HG03342 (cell line): ENCODE measurements around the gene MICAL3.
"Not testable (repeated sequence)": the region's sequence is repeated elsewhere in the genome, so short reads cannot be mapped to it uniquely, and the experiment has no call there.

ENCODE experiments used
- ATAC-seq: cut with Tn5 transposase; IDR thresholded peaks from one replicate; pipeline ENCODE4 v1.9.1; 2021; ENCODE audit warnings: mild to moderate bottlenecking, moderate library complexity; ENCODE audit not compliant: unreplicated experiment

MICAL3 gene

DNA sequence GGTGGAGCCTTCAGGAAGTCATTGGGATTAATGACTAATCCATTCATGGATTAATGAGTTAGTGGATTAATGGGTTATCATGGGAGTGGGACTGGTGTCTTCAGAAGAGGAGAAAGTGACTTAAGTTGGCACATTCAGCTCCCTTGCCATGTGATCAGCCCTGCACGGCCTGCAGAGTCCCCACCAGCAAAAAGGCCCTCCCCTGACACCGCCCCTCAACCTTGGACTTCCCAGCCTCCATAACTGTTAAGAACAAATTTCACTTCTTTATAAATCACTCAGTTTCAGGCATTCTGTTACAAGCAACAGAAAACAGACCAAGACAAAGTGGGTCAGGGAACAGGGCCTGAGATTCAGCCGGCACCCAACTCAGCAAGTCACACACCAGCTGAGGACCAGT is 85.3 kb downstream of the MICAL3 start:
- ATAC-seq: no peak

DNA sequence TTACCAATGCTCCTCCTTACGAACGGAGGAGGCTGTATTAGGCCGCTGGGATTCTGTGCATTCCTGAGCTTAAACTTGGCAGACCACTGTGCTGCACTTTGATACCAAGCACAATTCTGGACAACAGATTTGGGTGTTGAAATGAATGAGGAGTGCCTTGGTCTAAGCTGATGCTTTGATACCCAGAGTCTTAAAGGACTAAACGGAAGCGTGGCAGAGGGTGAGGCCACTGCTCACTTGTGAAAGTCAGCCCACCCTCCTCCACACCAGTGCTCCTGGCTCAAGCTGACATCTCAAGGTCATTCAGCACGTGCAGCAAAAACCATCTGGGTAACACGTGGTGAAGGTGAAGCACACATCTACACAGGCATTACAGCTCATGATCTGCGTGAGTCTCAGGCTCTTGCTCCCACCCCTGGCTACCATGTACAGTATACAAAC is 85.9 kb downstream of the MICAL3 start:
- ATAC-seq: no peak

DNA sequence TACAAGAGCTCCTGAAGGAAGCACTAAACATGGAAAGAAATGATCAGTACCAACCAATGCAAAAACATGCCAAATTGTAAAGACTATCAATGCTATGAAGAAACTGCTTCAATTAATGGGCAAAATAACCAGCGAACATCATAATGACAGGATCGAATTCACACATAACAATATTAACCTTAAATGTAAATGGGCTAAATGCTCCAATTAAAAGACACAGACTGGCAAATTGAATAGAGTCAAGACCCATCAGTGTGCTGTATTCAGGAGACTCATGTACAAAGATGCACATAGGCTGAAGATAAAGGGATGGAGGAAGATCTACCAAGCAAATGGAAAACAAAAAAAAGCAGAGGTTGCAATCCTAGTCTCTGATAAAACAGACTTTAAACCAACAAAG is 91.9 kb downstream of the MICAL3 start:
- ATAC-seq: not testable (repeated sequence)

DNA sequence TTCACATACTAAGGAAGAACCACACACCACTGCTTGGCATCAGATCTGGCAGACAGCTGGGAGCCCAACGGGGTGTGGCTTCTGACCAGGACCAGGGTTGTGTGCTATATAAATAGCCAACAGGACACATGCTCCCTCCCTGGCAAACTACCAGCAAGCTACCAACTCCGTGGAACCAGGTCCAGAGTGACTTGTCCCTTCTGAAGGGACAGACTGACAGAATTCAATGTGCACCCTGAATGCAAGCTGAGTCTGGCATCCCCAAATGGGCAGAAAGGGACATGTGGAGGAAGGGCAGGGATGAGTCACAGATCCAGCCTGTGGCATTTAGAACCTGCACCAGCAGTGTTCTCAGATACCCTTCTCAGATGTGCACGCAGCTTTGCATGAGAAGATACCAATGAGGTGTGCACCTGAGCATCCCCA is 92.9 kb downstream of the MICAL3 start:
- no peak for ATAC-seq

DNA sequence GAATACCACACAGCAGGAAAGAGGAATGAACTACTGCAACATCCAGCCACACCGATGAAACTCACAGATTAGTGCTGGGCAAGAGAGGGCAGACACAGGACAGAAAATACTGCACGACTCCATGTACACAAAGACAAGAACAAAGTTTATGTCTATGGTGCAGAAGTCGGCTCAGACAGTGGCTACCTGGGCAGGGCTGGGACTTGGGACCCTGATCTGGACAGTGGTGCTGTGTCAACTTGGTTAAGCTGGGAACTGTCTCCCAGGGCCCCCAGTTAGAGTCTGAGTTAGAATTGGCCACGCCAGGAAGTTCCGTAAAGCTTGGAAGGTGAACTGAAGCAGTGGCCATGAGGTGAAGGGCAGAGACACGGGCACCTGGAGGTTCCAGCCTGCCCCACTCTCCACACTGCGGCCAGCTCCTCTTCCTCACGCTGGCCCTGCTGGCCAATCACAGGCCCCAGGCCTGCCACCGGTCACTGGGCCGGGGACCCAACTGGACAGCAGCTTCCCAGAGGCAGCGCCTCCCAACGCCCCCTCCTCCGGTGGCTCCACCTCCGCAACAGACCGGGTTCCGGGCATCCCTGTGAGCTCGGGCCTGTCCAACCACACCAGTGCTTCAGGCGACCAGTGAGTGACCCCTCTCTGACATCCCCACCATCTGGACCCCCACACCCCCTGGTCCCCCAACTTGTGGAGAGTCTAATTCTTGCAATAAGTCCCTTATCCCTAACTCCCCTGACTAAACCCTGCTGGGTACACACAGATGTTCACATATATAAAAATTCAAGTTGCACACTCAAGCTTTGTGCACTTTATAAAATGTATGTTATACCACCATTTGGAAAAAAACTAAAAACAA is 93.7 kb downstream of the MICAL3 start:
- no peak for ATAC-seq

DNA sequence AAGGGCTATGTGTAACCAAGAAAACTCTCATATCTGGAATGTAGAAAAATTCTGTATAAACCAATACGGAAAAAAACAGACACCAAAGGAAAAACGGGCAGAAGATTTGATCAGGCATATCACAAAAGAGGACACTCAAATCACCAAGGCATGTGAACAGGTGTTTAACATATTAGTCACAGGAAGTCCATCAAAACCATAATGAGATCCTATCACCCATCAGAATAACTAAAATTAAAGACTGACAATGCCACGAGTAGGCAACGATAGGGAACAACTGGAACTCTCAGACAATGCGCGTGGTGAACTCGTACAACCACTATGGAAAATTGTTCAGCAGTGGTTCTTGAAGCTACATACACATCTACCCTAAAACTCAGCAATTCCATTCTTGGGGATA is 94.5 kb downstream of the MICAL3 start:
- ATAC-seq: no peak

DNA sequence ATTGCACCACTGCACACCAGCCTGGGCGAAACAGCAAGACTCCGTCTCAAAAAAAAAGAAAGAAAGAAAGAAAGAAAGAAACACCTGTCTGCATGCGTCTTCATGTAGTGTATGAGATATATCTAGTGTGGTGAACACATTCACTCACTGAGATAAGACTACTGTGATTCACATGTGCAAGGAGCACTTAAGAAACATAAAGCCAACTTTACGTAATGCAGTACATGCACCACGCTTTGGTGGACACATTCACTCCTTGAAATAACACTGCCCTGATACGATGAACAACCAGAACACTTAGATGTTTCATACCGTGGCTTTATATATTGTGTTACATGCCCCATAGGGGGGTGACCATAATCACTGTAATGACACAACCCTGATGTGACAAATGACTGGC is 96.0 kb downstream of the MICAL3 start:
- ATAC-seq: no peak

DNA sequence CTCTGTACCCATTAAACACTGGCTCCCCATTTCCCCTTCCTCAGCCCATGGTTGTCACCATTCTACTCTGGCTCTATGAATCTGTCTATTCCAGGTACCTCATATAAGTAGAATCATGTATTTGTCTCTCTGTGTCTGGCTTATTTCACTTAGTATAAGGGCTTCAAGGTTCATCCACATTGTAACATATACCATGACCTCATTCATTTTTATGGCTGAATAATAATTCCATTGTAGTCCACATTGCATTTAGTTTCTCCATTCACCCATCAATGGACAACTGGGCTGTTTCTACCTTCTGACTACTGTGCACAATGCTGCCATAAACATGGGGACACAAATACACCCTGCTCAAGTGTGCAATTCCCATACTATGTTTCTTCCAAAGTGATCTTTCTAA is 97.3 kb downstream of the MICAL3 start:
- ATAC-seq: no peak

DNA sequence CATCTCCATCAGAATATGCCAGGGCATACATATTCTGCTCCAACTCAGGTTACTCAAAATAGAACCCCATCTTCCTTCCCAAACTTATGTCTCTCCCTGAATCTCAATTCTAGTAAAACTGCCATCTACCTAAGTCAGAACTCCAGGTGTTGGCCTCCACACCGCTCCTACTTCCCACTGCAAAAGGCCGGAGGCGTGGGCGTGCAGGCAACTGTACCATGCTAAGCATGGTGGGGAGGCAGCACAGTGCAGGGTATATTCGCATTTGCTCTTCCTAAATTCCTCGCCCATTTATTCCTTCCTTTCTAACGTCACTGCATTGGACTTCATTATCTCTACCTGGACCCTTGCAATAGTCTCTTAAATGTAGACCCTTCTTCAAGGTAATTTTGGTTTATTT is 97.8 kb downstream of the MICAL3 start:
- no peak for ATAC-seq

DNA sequence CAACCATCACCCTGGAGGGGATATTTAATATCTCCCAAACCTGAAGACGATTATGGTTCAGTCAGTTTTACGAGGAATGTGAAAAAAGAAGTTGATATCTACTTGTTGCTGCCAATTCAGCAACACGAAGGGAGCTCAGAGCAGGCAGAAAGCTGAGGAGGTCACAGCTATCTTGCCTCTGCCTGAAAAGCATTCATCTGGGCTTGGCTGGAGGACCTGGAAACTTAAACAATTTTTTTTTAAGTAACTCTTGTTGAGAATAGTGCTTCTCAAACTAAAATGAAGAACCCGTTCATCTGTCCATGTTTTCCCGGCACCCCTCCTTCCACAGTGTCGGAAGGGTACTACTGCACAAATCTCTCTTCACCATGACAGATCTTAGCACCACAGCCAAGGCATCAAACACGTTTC is 98.9 kb downstream of the MICAL3 start:
- ATAC-seq: no peak

DNA sequence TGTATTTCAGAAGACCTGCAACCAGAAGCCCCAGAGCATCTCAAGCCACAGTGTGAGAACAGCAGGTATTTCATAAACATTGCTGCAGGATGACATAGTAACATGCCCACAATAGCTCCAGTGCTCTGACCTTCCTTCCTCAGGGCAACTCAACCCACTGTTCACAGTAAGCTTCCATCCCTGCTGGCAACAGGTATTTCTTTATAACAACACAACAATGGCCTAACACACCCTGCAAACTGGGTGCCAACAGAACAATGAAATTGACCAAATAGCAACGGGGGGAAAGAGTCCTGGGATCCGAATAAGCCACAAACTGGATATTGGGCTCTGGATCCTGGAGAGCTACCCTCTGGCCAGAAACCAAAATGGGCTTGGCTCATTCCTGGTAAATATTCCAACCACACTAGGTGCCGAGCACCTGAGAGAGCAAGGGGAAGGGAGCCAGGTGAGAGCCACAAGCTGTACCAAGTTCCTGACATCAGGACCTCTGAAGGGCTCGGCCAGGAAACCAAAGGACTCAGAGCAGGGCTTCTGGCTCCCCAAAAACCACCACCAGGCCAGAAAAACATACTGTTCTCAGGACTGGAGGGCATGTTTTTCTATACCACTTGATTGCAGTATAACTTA is 99.5 kb downstream of the MICAL3 start:
- no peak for ATAC-seq

DNA sequence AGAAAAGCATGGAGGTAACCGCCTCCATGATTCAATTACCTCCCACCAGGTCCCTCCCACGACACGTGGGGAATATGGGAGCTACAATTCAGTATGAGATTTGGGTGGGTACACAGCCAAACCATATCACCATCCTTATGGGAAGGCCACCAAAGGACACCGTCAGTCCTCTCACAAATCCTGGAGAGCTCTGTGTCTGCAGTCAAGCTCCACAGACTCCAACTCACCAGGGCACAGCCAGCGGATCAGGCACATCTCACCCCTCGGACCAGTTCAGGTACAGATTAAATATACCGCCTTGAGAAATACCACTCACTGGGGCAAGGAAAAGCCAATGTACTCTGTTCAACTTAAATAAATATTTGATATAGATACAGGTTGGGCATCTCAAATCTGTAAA is 100.3 kb downstream of the MICAL3 start:
- no peak for ATAC-seq

DNA sequence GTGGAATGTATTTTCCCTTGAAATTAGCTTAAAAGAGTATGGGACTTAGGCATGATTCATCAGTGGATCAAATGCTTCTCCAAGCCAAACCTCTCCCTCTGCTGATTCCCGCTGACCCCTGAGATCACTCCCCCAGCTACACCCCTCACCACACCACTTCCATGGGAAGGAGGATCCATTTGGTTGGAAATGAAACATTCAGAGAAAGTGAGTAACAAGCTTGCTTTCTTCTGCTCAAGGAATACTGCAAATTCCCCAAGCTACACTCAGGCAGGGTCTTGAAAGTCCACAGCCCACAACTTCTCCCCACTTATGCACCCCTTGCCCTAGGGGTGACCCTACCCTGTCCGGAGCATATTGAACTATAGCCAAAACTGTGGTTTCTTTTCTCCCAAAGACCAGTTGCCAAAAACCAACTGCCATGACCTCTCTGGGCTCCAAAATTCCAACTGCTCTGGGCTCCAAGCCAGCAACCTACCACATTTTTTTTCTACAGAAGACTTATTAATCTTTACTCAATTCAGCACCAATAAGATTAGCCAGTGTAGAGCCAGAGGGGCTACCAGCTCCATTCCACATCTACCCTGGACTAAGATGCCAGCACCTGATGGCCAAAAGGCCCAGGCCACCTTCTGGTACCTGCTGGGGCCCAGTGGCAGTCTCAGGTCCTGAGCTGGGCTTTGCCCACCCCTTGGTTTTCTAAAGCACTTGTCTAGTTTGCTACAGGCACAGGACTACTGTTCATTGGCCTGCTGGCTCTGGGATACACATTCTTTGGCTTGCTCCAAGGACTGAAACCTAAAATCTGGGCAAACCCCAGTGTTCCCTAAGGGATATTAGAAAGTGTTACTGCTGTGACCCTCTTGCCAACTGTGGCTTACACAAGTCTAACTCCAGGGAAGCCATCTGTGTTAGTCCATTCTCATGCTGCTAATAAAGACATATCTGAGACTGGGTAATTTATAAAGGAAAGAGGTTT is 101.1 kb downstream of the MICAL3 start:
- ATAC-seq: no peak

DNA sequence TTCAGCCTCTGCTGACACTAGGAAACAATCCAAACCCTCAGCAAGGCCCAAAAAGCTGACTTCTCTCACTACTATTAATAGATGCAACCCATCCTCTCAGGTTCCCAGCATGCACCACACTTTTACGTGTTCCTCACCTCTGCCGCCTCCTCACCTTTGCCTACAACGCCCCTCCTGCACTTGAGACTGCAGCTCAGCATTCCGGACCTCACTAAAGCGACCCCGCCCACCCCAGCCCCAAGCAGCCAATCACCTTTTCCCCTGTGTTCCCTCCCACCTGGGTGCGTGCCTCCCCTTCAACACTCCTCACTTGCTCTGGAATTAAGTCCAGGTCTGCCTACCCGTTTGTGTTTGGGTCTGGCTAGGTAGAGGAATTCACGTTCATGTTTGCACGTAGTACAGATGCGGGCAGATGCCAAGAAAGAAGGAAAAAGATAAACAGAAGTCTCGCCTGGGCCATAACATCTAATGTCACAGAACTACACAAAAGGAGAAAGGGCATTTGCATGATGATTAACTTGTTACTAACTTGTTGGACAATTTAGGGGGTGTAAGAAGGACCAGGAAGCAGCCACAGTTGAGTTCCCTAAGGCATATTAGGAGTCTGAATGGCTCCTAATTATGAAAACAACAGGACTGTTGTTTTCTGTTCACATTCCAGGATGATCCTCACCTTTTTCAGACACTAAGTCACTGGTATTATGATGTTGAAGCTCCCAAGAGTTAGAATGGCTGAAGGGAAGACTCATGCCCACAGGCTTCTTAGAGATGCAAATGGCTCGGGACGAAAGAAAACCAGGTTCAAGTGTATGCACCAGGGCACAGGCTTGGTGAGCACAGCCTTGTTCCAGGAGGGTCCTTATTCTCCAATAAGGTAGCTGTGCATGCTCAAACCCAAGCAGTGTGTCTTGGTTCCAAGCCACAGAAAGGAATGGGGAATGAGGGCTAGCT is 102.2 kb downstream of the MICAL3 start:
- no peak for ATAC-seq

DNA sequence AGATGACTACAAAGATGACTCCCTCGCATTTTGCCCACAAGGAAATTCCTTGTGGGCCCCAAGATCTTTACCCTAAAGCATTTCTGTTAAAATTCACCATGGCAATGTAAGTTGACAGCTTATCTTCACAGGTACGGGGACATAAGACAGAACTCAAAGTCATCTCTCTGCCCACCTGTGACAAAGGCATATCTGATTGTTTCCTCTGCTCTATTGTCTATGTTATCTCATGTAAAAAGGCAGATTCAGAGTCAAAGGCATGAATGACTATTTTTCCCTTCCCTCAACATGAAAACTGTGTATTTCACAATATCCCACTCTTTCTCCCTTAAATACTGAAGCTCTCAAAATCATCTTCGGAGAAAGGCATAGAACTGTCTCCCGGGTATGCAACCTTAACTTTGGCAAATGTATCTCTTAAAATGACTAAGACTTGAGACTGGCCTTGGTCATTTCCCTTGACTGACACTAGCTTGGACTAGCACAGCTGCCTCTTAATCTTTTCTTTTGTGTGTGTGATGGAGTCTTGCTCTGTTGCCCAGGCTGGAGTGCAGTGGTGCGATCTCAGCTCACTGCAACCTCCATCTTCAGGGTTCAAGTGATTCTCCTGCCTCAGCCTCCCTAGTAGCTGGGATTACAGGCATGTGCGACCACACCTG is 103.2 kb downstream of the MICAL3 start:
- ATAC-seq: no peak

DNA sequence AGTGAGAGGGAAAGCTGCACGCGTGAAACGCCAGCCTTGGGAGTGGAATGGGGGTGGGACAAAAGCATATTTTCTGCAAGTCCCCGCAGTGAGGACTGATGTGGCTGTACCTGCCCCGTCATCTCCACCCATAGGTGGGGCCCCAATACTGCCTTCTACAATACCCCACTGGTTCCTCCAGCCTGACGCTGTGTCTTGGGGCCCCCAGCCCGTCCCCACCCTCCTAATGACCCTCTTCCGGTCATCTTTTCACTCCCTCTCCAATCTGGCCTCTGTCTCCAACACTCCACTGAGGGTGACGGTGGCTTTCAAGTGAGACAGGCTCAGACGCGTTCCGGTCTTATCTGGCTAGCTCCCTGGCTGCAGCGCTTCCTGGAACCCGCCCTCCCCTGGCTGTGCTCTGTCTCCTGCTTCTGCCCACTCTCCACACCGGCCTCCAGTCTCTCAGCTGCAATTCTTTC is 104.2 kb downstream of the MICAL3 start:
- no peak for ATAC-seq

DNA sequence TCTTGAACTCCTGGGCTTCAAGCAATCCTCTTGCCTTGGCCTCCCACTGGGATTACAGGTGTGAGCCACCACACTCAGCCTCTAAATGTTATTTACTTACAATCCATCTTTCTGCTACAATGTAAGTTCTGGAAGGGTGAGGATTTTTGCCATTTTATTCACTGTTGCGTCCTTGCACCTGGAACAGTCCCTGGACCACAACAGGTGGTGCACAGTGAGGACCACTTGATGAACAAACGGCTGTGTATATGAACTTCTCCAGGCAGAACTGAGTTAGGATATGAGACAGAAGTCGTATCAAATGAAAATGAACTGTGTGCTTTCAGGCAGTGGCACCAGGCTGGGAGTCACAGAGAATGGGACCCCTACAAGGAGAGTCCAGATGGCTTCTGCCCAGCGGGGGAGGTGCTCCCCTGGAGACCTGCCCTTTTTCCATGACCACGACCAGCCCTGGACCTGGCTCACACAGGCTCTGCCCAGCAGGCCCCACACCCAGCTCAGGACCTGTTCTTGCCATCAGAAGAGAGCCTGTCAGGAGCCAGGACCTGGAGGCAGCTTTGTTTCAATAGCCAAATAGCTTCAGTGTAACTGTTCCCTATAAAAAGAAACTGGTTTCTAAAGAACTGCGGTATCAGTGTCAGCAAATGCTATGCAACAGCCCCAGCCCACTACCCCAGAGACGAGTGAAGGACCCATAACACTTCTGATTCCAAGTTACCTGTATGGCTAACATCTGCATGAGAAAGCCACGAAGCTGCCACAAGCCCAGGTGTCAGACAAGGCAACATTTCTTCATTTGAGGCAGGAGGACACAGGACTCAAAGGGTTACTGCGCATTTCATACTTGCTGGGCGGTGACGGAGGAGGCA is 104.9 kb downstream of the MICAL3 start:
- no peak for ATAC-seq

DNA sequence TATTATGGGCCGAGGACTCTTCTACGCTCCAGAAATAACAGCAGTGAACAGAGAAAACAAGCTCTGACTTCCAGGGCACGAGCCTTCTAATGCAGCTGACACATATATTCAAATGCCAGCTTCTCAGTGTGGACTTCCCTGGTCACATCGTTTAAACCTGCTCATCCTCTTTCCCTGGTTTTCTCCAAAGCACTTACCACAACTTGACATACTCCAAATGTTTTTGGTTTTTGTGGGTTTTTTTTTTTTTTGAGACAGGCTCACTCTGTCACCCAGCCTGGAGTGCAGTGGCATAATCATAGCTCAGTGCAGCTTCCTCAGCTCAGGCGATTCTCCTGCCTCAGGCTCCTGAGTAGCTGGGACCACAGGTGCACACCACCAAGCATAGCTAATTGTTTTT is 105.5 kb downstream of the MICAL3 start:
- ATAC-seq: no peak
